NCI-H1436 (cell line): ENCODE results near the gene ARPC4.

ENCODE experiments used
- DNase-seq: peaks from one replicate; lab custom pipeline; 2025; lab: John Stamatoyannopoulos, UW

The ARPC4 gene

DNA sequence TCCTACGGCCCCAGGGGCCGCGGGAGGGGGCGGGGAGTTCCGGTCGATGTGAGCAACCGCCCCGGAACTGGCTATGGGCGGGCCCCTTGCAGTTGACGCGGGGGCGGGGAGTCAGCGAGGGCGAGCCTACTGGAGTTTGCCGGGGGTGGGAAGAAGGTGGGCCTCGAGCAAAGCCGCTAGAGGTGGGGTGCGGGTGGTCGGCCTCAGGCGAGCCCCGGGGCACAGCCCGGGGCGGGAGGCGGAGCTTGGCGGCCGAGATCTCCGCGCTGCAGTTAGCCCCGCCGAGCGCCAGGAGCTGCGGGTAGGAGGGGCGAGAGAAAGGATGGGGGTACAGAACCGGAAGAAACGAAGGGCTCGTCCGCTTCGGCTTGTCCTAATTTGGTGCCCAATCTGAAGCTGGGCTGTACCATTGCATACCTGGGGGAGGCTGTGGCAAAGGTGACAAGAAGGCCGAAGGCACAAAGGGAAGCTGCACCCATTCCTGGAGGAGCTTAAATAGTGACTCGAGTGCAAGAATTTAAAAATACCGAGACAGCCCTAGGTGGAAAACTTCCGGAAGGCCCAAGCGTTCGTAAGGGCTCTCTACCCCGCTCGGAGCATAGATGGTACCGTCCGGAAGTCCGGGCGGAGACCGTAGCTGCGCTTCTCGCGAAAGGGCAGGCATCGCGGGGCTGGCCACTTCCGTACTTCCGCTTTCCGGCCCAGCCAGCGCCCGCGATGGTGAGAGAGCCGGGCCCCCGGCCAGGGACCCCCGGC is at the start of gene ARPC4, which contains the start of gene TADA3:
Gene ARPC4 (plus strand): TSS at position 678 of the 756 bp plus-strand sequence. CDS start 40 bp downstream, at position 718.
Gene TADA3 (minus strand): TSS at position 69 of the 756 bp plus-strand sequence. CDS start 1,007 bp downstream, outside the sequence.
- peak; percentile 79 for DNase-seq

DNA sequence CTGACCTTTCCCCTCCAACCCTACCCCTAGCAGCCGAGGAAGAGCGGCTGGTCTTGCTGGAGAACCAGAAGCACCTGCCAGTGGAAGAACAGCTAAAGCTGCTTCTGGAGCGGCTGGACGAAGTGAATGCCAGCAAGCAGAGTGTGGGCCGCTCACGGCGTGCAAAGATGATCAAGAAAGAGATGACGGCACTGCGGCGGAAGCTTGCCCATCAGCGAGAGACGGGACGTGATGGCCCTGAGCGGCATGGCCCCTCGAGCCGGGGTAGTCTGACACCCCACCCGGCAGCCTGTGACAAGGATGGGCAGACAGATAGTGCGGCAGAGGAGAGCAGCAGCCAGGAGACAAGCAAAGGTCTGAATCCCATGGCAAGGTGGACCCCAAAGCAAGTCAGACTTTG is 49.3 kb upstream of the ARPC4 start:
- DNase-seq, result no peak

DNA sequence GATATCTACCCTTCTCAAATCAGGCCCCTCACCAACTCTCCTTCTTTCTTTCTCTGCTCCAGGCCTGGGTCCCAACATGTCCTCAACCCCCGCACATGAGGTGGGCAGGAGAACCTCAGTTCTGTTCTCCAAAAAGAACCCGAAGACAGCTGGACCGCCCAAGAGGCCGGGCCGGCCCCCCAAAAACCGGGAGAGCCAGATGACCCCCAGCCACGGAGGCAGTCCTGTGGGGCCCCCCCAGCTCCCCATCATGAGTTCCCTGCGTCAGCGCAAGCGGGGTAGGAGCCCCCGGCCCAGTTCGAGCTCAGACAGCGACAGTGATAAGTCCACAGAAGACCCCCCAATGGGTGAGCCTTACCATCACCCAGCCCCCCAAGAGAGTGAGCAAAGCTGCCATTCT is 48.7 kb upstream of the ARPC4 start:
- DNase-seq, result no peak

DNA sequence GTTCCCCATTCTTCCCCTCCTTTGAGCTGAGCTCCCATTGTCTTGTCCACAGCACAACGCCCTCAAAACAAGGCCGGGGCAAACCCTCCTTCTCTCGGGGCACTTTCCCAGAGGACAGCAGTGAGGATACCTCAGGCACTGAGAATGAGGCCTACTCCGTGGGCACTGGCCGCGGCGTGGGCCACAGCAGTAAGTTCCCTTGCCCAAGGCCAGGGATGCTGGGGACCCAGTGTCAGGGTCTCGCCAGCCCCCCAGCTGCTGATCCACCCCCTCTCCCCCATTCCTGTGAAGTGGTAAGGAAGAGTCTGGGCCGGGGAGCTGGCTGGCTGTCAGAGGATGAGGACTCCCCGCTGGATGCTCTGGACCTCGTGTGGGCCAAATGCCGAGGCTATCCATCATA is 47.4 kb upstream of the ARPC4 start:
- no peak for DNase-seq

DNA sequence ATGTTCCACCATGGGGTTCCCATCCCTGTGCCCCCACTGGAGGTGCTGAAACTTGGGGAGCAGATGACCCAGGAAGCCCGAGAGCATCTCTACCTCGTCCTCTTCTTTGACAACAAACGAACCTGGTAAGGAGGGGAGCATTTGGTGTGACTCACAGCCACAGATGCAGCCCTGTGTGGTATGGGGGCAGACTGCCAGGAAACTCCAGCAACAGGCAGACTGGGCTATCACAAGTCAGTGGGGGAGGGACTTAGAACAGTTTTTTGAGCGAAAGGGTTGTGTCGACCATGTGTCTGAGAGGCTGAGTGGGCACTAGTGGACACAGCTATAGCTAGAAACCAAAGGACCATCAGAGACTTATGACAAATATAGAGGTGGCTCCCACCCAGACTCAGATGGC is 46.6 kb upstream of the ARPC4 start:
- DNase-seq, result no peak

DNA sequence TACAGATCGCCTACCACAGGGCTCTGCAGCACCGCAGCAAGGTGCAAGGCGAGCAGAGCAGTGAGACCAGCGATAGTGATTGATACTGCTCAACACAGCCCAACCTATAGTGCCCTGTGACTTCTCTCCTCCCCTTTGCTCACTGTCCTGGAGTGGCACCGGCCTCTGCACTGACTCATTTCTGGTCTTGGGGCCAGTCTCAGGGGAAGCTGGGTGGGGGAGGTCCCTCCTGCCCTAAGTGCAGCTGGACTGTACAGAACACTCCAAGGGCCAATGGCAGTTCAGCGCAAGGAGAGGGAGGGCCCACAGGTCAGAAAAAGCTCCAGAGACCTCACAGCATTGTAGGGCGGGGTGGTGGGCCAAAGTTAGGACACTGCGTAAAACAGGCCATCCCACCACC is 45.6 kb upstream of the ARPC4 start:
- no peak for DNase-seq

DNA sequence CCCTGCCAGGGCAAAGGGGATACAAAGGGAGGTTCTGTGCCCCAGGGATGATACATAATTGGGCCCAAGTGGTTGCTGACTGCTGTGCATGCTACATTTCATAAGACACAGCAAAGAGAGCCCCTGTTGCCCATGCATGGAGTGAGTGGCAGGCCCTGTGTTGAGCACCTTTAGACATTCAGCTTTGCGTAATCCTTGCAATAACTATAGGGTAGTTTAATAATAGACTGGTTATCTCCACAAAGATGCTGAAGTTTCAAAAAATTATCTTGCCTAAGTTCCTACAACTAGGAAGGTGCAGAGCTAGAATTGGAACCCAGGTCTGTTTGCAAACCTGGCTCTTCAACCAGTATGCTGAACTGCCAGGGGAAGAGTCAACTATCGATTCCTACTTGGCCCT is 44.9 kb upstream of the ARPC4 start:
- DNase-seq, result no peak

DNA sequence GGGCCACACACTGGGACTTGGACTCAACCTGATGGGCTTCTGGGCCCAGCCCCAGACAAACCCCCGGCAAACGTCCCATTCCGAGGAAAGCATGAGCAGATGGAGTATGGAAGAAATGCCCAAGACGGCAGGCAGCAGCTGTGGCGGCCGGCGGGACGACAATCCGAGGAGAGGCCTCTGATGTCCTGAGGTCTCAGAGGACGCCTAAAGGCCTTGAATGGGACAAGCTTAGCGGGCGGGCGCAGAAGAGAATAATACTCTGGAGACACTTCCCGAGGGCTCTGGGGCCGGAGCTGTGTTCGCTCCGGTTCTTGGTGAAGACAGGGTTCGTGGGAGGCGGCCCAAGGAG is 43.6 kb upstream of the ARPC4 start:
- no peak for DNase-seq

DNA sequence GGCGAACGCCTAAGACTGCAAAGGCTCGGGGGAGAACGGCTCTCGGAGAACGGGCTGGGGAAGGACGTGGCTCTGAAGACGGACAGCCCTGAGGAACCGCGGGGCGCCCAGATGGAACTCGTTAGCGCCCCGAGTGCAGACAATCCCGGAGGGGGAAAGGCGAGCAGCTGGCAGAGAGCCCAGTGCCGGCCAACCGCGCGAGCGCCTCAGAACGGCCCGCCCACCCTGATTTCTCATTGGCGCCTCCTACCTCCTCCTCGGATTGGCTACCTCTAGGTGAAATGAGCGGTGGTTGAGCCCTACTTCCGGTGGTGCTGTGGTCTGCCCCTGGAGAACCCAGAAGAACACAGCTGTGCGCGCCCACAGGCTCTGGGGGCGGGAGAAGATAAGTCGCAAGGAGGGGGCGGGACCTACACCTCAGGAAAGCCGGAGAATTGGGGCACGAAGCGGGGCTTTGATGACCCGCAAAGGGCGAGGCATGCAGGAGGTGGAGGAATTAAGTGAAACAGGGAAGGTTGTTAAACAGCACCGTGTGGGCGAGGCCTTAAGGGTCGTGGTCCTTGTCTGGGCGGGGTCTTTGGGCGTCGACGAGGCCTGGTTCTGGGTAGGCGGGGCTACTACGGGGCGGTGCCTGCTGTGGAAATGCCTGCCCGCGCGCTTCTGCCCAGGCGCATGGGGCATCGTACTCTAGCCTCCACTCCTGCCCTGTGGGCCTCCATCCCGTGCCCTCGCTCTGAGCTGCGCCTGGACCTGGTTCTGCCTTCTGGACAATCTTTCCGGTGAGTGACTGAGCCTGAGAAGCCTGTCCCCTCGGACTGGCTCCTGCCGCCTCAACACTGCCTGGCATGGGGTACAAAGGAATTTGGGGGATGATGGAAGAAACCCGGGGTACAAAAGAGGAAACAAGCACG is 43.0 kb upstream of the ARPC4 start, which contains the start of gene OGG1:
Gene OGG1 (plus strand): TSS at position 308 of the 911 bp plus-strand sequence. CDS start 335 bp downstream, at position 643.
- peak; percentile 89 for DNase-seq

DNA sequence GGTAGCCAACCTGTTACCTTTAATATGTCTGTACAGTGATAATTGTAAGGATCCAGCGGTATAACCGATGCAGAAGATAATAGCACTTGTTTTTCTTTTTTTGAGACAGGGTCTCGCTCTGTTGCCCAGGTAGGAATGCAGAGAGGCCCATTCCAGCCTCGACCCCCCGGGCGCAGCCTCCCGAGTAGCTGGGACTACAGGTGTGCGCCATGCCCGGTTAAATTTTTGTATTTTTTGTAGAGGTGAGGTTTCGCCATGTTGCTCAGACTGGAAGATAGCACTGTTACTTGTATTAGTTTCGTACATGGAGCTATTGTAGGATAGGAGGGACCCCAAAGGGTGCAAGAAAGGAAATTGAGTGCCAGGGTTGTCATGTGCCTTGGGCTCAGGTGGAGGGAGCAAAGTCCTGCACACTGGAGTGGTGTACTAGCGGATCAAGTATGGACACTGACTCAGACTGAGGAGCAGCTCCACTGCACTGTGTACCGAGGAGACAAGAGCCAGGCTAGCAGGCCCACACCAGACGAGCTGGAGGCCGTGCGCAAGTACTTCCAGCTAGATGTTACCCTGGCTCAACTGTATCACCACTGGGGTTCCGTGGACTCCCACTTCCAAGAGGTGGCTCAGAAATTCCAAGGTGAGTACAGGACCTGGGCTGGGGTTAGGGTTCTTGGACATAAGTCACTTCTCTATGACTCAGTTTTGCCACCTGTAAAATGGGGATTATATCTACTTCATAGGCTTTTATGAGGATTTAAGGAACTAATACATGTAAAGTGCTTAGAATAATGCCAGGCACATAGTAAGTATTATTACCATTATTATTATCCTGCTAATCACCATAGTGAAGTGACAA is 42.1 kb upstream of the ARPC4 start:
- DNase-seq, result no peak

DNA sequence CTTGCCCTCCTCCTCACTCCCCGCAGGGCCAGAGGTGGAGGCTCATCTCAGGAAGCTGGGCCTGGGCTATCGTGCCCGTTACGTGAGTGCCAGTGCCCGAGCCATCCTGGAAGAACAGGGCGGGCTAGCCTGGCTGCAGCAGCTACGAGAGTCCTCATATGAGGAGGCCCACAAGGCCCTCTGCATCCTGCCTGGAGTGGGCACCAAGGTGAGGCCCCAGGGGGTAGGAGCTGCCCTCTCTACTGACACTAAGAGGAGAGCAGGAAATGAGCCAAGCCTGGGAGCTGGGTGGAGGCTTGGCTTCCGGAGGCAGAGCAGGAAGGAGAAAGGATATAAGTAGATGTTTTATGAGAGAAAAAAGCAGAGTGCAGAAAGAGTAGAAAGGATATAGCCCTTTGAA is 38.2 kb upstream of the ARPC4 start:
- DNase-seq, result no peak

DNA sequence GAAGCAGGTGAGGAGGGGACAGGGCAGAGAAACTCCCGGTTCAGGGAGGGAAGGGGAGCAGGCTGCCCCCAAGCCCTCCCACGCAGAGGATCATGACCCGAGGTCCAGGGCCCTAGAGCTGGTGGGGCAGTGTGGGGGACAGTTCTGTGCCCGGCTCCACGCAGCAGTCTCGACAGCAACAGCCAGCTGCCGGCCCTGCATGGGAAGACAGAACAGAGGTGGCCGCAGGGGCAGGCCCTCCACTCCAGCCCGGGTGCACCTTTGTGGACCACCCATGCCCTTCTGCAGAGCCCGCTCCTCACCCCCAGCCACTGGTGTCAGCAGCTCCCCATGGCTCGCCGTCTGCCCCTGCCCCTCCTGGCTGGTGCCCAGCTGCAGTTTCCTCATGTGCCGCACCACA is 35.5 kb upstream of the ARPC4 start:
- DNase-seq, result no peak

DNA sequence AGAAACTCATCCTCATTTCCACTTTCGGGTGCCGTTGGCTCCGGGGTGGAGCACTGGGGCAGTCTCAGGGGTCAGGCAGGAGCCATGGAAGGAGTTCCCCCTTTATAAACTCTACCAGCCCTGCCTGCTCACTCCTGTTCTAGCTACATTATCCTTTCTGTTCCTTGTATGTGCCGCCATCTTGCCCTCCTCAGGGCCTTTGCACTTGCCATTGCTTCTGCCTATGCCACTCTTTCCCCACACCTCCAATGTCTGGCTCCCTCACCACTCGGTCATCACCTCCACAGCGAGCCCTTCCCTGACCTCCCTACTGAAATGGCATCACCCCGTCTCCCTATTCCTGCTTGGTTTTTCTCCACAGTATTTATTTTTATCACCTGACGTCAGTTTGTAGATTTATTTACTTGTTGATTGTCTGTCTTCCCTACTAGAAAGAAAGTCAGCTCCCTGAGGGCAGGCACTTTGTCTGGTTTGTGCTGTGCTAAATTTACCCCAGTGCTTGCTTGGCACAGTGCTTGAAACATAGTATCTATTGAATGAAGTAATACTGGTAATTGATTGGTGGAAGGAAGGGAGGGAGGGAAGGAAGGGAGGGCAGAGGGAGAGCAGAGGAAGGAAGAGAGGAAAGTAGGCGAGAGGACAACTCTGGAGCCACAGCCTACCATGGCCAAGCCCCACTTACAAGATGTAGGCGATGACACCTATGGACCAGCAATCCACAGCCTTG is 31.9 kb upstream of the ARPC4 start:
- DNase-seq, result no peak

DNA sequence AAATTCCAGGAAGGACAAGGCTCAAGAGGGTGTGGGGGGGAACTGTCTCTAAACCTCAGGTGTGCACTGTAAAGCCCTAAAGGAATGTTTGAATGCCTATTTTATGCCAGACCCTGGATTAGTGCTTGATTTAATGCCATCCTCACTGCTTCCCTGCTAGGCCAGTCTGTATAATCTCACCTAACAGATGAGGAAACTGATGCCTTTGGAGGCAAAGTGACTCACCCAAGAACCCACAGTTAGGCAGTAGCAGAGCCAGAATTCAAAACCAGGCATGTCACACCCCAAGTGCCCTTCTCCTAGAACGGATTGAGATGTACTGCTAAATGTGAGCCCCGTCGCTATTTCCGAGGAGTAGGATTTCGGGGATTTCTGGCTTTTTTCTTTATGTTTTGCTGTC is 31.0 kb upstream of the ARPC4 start:
- DNase-seq, result no peak

DNA sequence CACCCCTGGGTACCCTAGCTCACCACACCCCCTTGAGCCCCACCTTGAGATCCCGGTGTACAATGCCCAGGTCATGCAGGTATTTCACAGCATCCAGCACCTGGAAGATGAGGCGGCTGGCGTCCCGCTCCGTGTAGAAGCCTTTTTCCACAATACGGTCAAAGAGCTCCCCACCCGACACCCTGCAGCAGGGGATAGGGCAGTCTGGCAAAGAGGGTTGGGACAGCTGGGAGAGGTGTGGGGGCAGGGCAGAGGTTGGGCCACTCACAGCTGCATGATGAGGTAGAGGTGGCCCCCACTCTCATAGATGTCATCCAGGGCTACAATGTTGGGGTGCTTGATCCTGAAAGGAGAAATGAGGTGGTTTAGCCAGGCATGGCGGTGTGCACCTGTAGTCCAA is 30.0 kb upstream of the ARPC4 start:
- no peak for DNase-seq

DNA sequence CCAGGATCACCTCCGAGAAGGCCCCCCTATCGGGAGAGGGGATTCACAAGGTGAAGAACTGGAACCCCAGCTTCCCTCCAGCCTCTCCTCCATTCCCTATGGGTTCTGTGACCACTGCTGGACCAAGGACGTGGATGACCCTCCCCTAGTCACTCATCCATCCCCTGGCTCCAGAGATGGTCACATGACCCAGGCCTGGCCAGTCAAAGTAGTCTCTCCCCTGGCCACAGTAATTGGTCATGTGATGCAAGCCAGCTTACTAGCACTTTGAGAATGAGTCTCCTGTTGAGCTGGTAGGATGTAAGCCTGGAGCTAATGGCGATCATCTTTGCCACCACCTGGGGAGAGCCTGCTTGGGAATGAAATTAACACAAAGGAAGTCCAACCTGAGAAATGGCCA is 27.0 kb upstream of the ARPC4 start:
- DNase-seq, result no peak

DNA sequence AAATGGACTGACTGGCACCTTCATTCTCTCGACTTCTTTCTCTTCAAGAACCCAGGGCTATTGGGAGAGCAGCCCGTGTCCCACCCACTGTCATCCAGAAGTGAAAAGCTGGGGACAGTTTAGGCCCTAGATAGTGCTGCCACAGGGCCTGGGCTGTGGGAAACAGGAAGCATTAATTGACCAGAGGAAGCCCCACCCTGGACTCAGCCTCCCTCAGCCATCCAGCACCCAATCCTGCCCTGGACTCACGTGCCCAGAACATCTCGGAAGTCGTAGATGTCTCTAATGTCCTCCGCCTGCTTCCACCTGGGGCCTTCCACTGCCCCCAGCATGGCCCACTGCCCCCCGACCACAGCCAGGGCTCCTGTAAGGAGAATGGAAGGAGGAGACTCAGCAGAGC is 25.5 kb upstream of the ARPC4 start:
- no peak for DNase-seq

DNA sequence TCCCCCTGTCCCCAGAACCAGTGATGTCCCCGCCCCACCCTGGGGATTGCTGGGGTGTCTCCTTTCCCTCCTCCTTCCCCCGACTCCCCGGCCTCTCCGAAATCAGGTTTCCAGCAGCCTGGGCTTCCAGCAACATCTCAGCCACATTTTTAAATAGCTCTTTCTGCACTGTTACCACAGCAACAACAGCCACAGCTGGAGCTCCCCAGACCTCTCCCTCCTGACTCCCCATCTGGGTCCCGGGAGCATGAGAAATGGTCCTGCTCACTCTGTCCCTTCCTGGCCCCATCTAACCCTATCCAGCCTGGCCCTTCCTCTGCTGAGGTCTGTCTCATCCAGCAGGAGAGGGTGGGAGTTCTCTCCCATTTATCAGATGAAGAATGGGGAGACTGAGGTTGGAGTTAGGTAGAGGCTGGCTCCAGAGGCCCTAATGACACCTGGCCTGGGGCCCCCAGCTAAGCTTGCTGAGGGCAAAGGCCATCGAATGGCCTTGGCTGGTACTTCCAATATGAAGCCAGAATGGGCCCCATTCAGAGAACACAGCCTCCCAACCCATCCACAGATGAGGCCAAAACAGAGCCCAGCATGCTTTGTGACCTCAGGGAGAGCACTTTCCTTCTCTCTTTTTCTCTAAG is 24.6 kb upstream of the ARPC4 start:
- DNase-seq, result no peak

DNA sequence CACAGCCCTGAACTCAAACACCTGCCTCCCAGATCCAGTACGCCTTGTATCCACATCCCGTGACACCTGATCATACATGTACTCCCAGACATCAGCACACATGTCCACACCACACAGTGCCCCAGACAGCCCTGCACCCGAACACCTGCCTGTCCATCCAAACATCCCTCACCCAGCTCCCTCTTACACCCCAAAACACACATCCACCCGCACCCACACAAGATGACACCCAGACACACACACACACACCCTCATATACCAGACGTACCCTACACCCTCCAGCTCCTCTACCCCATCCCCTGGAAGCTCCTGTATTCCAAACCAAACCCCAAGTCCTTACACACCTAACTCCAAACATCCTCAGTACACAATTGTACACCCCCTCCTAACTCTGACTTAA is 23.9 kb upstream of the ARPC4 start:
- no peak for DNase-seq

DNA sequence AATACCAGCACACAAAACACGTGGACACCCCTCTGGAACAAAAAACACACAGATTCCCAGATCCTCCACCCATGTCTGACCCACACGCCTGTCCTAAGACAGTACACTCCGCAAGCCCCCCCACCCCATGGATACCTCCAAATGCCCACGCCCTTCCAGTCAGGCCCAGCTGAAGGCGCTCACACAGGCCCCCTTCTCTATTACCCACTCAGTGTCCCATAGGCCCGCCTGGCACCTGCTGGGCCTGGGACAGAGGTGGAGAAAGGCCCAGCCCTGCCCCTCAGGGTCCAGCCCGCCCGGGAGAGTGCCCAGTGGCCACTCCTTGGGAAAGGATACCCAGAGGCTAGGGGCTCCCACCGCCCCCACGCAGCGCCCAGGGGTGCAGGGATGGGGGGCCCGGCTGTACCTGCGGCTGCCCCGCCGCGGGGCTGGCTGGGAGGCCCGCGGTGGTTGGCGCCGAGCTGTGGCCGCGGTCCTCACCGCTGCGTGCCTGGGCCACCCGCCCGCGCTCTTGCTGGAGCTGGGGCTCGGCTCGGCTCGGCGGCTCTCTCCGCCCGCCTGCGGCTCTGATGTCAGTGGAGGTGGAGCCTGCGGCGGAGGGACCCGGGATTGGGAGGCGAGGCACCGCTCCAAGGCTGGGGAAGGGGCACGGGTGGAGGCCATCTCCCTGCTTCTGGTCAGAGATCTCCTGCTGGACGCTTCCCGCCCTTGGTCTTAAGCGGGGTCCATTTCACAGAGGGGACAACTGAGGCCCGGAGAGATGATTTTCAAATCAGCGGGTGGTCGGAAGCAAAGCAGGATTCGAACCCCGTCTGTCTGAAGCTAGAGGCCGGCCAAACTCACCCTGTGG is 23.2 kb upstream of the ARPC4 start, which contains the start of gene CAMK1:
Gene CAMK1 (minus strand): TSS at position 522 of the 850 bp plus-strand sequence. CDS start 2,198 bp downstream, outside the sequence.
- no peak for DNase-seq
